Measurements from ENCODE around the gene ATP7A.
A peak's percentile ranks its signal among the peaks of the same experiment; 100 is the strongest.
"Not testable (repeated sequence)": the region's sequence is repeated elsewhere in the genome, so short reads cannot be mapped to it uniquely, and the experiment has no call there.

The ATP7A gene

GRCh38 chrX:78074088-78074487 is 163.6 kb downstream of the ATP7A start:
- Histone ChIP-seq H3K27me3 (ENCODE audit: insufficient read depth, low read depth, severe bottlenecking) (no peaks in the 10 kb centered on the region), H3K9me3 (ENCODE audit: severe bottlenecking) (no peaks in the 10 kb centered on the region), H3K36me3 (no peaks in the 10 kb centered on the region), H3K4me3 (ENCODE audit: low read depth, low read length) (no peak overlapping the region), H3K27ac (no peak overlapping the region)
- TF ChIP-seq CTCF (IDR thresholded peaks at IDR 0.05; ENCODE audit: low read depth, low read length): no peak
- no peak for DNase-seq

- Histone ChIP-seq H3K27me3 (ENCODE audit: insufficient read depth, low read depth, severe bottlenecking) (no peaks in the 10 kb centered on the region), H3K4me3 (ENCODE audit: low read depth, low read length) (no peak overlapping the region), H3K9me3 (ENCODE audit: severe bottlenecking) (no peaks in the 10 kb centered on the region), H3K27ac (no peak overlapping the region), H3K36me3 (no peaks in the 10 kb centered on the region)
- no peak for TF ChIP-seq CTCF (IDR thresholded peaks at IDR 0.05; ENCODE audit: low read depth, low read length)
- DNase-seq: no peak
Observed at GRCh38 chrX:78075787-78076389, 165.4 kb downstream of the ATP7A start.

- not testable (repeated sequence) for DNase-seq; H3K4me3 ChIP-seq (ENCODE audit: low read depth, low read length)
Observed at GRCh38 chrX:78081413-78081812, 170.9 kb downstream of the ATP7A start.

GRCh38 chrX:78092296-78092695 is 181.8 kb downstream of the ATP7A start:
- H3K27ac ChIP-seq: no peak overlapping the region
- no peaks in the 10 kb centered on the region for H3K9me3 ChIP-seq (ENCODE audit: severe bottlenecking)
- H3K4me3 ChIP-seq (ENCODE audit: low read depth, low read length): no peak overlapping the region
- peaks cover 3% of the 10 kb centered on the region for H3K27me3 ChIP-seq (ENCODE audit: insufficient read depth, low read depth, severe bottlenecking)
- TF ChIP-seq CTCF (IDR thresholded peaks at IDR 0.05; ENCODE audit: low read depth, low read length): peak; percentile 32; the same call in 1 of the 2 replicates
- no peaks in the 10 kb centered on the region for H3K36me3 ChIP-seq
- peak; percentile 32 for DNase-seq

More at GRCh38 chrX:78081413-78081812, 170.9 kb downstream of the ATP7A start:
- H3K27me3 ChIP-seq (ENCODE audit: insufficient read depth, low read depth, severe bottlenecking); H3K9me3 ChIP-seq (ENCODE audit: severe bottlenecking); H3K27ac ChIP-seq; H3K36me3 ChIP-seq: not testable (repeated sequence)

- Histone ChIP-seq H3K27me3 (ENCODE audit: insufficient read depth, low read depth, severe bottlenecking) (peaks cover 6% of the 10 kb centered on the region), H3K36me3 (no peaks in the 10 kb centered on the region), H3K27ac (no peak overlapping the region), H3K4me3 (ENCODE audit: low read depth, low read length) (no peak overlapping the region), H3K9me3 (ENCODE audit: severe bottlenecking) (no peaks in the 10 kb centered on the region)
- DNase-seq: no peak
- TF ChIP-seq CTCF (IDR thresholded peaks at IDR 0.05; ENCODE audit: low read depth, low read length): no peak
Observed at GRCh38 chrX:78098108-78098507, 187.6 kb downstream of the ATP7A start.
